Measurements from ENCODE around the gene CFB.

- no peak for TF ChIP-seq TAF1 (IDR thresholded peaks at IDR 0.05; ENCODE audit: borderline replicate concordance, insufficient read depth, low read length)
- no peak for TF ChIP-seq POLR2AphosphoS5 (IDR thresholded peaks at IDR 0.05; ENCODE audit: low read depth, low read length)
- TF ChIP-seq SIN3A (IDR thresholded peaks at IDR 0.05; ENCODE audit: borderline replicate concordance, insufficient read depth, low read length): no peak
- no peak for TF ChIP-seq REST (IDR thresholded peaks at IDR 0.05; ENCODE audit: insufficient read depth in 1 of 2, low read depth in 2 of 2, low read length in 2 of 2)
- no peak for TF ChIP-seq FOXP2 (optimal IDR thresholded peaks at IDR 0.05; ENCODE audit: borderline replicate concordance, extremely low read depth, extremely low read length, insufficient read depth)
Measured at GRCh38 chr6:31968326-31968725, 22.4 kb downstream of the CFB start.
